HG03064 (cell line): Measurements from ENCODE around the gene TJP2.

Experiments
- ATAC-seq: cut with Tn5 transposase; IDR thresholded peaks from one replicate; pipeline ENCODE4 v1.9.1; 2021; ENCODE audit warnings: low read depth; ENCODE audit not compliant: unreplicated experiment

Gene TJP2

DNA sequence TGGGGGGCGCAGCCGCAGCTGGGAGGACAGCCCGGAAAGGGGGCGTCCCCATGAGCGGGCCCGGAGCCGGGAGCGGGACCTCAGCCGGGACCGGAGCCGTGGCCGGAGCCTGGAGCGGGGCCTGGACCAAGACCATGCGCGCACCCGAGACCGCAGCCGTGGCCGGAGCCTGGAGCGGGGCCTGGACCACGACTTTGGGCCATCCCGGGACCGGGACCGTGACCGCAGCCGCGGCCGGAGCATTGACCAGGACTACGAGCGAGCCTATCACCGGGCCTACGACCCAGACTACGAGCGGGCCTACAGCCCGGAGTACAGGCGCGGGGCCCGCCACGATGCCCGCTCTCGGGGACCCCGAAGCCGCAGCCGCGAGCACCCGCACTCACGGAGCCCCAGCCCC lies 47.0 kb downstream of the TJP2 start:
- ATAC-seq = no peak

DNA sequence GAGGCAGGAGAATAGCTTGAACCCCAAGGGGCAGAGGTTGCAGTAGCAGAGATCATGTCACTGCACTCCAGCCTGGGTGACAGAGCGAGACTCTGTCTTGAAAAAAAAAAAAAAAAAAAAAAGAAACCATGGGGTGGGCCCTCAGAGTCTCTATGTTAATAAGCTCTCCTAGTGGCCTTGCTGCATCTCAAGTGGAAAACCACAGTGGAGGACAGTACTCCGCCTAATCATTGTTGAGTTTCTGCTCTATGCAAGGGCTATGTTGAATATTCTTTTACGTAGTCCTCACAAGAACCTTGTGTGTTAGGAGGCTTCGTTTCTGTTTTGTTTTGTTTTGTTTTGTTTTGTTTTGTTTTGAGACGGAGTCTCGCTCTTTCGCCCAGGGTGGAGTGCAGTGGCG lies 48.9 kb downstream of the TJP2 start:
- no peak for ATAC-seq

DNA sequence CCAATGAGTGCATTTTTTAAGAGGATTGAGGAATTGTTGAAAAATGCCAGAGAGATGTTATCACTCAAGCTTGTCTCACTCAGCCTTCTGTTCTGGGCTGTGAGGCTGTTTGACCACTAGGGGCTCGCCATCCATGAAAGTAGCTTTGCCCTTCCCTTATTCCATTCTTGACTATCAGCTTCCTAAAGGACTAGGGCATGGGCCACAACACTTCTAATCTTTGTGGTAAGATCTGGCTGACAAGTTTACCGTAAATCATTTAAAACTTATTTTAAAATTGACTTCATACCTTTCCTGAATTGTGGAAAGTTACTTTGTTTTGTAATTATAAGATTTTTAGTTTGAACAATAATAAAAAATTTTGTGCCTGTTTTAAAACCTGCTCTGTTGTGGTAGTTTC lies 49.5 kb downstream of the TJP2 start:
- ATAC-seq = no peak

DNA sequence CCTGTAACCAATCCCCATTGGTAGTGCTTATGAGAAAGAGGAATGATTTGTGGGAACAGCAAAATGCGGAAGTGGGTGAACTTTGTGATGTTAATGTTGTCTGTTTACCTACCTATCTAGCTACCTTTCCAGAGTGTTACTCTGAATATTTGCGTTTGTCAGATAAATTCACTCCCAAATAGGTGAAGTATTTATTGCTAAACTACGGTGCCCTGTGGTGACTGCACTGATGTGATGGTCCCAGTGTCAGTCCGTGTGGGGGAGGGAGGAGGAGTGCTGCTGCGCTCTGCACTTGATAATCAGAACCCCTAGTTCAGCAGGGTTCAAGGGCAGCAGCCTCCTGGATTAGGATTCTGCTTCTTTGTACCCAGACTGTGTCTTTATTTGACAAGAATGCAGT lies 55.3 kb downstream of the TJP2 start:
- ATAC-seq = no peak

DNA sequence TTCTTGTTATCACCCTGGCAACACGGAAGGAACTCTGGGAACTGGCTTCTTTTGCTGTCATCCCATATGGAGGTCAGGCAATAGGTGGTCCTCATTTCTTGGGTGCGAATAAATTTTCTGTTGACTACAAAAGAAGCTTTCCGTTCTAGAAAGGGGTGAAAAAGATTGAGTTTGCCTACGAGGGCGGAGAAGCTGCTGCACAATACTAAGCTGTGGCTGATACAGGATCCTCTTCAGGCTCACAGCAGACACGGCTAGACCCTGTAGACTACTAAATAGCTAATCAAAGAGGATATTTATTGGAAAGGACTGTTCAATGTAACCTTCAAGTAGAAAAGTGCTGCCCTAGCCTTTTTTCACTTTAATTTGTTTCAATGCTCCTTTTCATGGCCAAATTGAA lies 58.1 kb downstream of the TJP2 start:
- ATAC-seq = no peak

DNA sequence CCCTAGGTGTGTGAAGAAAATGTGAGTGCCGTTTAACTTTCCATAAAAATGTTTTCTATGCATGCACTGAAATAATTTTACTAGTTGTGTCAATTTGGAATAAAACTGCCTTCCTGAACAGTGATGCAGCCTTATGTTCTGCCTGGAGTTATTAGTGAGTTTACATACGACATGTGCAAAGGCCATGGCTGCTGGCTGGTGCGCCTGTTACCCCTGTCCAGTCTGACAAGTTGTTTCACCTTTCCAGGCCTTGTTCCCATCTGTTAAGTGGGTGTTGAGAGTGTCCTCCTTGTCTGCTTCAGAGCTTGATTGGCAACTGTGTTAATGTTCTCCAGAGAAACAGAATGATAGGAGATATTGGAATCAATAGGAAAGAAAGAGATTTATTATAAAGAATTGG lies 60.6 kb downstream of the TJP2 start:
- ATAC-seq = no peak

DNA sequence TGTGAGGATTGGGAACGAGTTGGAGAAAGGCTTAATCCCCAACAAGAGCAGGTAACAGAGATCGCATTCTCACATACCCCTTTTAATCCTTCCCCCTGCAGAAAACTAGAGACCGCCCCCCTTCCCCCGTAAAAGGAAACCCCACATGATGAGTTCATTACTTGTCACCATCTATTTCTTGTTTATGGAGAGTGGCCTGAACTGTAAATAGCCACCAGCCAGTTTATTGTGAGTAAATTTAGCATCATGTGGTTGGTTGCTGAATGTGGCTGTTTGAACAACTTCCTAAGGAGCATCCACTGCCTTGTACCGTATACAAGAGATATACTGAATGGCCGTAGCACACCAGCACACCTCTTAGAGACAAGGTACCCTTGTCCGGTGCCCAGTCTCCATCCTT lies 62.1 kb downstream of the TJP2 start:
- no peak for ATAC-seq

DNA sequence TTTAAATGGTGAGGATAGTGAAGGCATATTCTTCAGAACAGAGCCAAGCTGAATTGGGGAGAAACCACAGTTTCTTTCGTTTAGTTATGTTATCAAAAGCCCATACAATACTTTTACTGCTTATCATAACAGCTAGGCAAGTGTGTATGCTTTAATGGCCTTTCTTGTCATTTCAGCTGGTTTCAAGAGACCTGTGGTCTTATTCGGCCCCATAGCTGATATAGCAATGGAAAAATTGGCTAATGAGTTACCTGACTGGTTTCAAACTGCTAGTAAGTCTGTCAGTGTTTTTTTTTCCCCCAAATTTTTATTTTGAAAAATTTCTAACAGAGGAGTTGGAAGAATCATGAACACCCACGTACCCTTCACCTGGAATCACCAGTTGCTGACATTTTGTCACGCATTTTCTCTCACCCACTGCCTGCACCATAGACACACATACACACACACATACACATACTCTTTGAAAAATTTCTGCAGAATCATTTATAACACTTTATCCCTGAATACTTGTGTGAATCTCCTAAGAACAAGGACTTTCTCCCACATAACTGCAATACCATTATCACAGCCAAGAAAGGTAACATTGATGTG lies 63.7 kb downstream of the TJP2 start:
- no peak for ATAC-seq

DNA sequence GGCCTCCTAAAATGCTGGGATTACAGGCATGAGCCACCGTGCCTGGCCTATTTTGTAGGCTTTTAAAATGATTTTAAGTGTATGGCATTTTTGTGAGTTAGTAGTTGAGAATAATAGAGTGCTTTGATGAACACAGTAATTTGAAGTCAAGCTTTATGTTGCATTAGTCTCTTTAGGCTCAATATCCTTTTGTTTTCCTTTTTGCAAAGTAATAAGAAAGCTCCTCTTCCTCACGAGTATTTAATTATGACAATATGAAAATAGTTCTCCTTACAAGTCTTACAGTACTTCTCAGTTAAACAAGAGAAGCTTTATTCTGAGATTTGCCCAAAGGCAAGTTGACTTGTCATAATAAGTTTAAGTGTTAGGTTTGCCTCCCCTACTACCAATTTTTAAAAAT lies 69.0 kb downstream of the TJP2 start:
- no peak for ATAC-seq

DNA sequence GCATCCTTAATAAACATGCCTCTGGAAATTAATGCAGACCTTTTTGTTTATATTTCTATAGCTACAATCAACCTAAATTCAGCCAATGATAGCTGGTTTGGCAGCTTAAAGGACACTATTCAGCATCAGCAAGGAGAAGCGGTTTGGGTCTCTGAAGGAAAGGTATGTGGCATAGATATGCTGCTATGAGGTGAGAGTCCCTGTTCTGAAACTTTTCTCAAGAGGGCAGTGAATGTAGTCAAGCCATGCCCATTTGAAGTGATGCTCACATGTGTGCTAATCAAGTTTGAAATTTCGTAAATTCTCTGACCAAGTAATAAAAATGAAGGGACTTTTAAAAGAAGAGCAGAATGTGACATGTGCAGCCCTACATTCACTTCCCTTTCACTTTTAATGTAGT lies 72.6 kb downstream of the TJP2 start:
- no peak for ATAC-seq

DNA sequence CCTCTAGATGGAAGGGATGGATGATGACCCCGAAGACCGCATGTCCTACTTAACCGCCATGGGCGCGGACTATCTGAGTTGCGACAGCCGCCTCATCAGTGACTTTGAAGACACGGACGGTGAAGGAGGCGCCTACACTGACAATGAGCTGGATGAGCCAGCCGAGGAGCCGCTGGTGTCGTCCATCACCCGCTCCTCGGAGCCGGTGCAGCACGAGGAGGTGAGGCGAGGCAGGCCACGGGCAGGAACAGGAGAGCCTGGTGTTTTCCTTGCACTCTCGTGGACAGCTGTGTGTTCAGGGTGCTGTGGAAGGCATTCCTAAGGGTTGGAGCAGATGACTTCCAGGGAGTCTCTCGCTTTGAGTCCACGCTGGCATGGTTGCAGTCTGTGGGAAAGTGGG lies 73.9 kb downstream of the TJP2 start:
- ATAC-seq = no peak

DNA sequence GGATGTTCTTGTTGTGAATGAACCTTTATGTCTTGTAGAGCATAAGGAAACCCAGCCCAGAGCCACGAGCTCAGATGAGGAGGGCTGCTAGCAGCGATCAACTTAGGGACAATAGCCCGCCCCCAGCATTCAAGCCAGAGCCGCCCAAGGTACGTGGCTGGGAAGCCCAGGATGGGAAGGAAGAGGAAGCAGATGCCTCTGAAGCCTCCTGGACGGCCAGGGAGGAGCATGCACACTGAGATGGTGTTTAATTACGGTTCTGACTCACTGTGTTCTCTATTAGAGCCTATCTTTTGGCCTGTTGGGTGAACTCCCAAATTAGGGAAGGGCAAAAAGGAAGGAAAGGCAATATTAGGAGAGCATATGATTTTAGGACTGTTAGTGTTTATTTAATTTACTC lies 75.3 kb downstream of the TJP2 start:
- ATAC-seq = no peak

DNA sequence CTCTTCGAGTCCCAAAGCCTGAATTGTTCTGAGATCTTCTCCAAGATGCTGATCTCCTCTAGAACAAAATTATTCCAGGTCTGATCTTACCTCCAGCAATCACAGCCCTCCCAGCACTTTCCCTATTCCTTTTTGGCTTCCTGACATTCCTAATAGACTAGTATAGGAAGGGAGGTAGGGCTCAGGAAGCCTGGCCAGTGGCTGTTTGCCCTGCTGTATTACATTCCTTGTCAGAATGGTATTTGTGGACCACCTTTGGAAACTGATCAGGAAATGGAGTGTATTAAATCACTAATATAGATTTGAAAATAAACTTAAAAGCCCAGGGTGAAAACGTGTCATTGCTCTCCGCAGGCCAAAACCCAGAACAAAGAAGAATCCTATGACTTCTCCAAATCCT lies 76.6 kb downstream of the TJP2 start:
- ATAC-seq = no peak

DNA sequence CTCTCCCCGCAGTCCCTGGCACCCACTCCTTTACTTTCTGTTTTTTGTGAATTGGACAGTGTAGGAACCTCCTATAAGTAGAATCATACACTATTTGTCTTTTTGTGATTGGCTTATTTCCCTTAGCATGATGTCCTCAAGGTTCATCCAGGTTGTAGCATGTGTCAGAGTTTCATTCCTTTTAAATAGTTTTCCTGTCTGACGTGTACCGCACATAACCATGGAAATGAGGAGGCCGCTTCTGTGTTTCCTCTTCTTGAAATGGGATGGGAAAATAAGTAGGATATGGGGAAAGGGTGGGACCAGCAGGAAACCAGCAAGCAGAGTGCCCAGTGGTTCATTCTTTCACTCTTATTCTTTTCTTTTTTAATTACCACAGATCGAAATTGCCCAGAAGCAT lies 78.4 kb downstream of the TJP2 start:
- ATAC-seq = no peak

DNA sequence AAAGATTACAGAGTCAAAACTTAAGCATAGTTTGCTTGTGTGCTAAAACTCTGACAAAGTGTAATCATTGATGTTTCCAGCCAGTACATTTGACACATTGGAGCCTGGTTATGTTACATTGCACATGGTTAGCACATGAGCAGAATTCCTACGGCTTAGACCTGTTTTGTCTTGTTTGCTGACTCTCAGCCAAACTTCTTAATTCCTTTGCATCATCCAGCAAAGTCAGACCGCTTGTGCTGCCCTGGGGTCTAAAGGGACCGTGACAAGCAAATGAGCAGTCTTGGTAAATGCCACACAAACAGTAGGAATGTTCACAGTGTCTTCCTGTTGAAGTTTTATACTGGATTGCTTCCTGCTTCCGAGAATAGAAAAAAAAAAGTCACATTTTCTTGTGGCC lies 79.0 kb downstream of the TJP2 start:
- ATAC-seq = no peak

DNA sequence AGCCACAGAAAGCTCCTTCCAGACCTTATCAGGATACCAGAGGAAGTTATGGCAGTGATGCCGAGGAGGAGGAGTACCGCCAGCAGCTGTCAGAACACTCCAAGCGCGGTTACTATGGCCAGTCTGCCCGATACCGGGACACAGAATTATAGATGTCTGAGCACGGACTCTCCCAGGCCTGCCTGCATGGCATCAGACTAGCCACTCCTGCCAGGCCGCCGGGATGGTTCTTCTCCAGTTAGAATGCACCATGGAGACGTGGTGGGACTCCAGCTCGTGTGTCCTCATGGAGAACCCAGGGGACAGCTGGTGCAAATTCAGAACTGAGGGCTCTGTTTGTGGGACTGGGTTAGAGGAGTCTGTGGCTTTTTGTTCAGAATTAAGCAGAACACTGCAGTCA lies 80.1 kb downstream of the TJP2 start:
- ATAC-seq = no peak

DNA sequence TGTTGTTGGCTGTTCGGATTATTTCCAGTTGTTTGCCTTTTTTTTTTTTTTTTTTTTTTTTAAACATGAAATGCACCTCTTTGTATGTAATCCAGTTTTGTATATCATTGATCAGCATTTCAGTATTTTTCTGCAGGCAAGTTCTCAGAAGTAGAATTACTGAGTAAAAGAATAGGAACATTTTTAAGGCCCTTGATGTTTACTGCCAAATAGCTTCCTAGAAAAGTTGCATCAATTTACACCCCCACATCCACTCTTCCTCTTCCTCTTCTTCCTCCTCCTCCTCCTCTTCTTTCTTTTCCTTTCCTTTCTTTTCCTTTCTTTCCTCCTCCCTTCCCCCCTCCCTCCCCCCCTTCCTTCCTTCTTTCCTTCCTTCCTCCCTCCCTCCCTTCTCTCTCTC lies 81.5 kb downstream of the TJP2 start:
- no peak for ATAC-seq

DNA sequence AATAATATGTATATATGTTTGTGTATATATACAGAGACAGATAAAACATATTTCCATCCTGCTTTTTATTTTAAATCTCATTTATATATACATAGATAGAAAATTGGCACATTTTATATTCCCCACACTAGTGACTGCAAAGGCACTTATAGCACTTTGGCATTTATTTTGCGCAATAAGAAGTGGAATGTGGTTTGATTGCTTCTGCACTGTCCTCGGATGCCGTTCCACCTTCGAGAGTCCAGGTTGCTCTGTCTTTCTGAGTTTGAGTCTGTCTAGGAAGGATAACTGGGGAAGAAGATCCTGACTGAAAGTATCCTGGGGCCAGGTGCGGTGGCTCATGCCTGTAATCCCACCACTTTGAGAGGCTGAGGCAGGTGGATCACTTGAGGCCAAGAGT lies 84.5 kb downstream of the TJP2 start:
- ATAC-seq = no peak

DNA sequence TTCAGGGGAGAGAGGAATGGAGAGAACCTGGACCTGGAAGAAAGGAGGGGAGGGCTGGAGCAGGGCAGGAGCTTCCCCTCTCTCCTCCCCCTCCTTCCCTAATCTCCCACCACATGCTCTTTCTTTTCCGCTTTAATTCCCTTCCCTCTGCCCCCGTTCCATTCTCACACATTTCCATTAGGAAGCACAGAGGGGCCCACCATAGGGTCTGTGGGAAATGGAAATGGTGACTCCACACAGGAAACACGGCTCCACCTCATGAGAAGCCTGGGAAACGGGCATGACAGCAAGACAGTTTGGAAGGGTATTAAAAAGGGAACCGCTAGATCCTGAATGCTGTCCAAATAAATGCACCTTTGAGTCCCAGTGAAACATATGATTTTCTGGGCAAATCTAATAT lies 86.1 kb downstream of the TJP2 start:
- ATAC-seq = no peak

DNA sequence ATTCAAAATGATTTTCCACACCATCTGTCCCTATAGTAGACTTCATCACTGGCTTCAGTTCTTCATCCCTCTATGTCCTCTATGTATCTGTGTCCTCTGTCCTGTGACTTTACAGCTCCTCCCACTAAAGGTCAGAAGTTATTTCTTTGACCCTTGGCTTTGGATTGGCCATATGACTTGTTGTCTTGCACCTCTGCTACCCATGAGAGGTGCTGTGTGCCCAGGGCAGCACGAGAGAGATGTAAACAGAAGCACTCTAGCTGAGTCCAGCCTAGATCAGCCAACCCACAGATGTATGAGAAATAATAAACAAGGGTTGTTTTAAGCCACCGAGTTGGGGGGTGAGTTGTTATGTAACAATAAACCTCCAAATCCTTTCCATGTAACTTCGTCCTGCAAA lies 87.6 kb downstream of the TJP2 start:
- ATAC-seq = no peak

DNA sequence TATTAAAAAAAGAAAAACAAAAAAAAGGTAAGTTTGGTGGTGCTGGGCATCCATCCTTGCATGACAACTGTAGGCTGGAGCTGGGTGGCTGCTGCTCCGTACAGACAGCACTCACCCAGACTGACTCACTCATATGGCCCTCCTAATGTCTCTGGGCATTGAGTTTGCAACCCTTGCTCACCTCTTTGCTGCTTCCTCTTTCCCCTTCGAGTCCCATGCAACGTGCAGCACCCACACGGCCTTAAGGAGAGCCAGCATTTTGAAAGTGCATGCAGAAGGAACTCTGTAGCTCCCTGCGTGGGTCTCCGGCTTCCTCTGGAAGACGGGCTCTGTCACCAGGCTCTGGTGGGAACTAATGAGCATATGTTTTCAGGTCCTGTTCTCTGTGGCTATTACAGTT lies 90.4 kb downstream of the TJP2 start:
- no peak for ATAC-seq

DNA sequence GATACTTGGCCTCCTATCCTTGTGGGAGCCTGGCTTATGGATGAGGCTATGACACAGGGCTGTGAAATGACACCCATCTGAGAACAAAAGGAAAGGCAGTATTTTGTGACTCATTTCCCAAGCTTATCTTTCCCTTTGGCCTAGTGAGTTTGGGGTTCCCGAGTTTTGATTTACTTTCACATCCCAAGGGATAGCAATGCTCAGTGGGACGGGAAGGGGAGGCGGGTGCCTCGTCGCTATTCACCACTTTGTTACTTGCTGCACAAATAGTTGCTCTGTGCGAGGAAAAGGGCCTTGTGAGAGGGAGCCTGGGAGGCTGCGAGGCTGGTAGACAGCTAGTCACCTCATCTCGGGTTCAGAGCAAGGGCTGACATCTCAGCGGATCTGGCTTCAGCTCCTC lies 91.8 kb downstream of the TJP2 start:
- ATAC-seq = no peak

DNA sequence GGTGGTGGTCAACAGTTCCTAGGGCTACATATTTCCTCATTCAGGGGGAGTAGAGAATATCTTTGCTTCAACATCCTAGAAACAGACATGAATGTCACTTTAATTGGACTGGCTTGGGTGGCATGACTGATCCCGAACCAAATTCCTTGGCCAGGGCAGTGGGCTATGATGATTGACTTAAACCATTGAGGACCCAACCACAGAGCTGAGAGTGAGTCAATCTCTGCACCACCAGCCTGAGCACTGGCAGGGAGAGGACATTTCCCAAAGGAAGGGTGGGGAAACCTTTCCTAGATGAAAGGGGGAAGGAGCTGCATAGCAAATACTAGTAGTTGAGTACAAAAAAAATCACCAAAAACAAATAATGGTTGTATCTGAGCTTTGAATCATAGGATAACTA lies 98.1 kb downstream of the TJP2 start:
- no peak for ATAC-seq
